ENCODE measurements around the gene PRDM1.

Gene PRDM1

DNA sequence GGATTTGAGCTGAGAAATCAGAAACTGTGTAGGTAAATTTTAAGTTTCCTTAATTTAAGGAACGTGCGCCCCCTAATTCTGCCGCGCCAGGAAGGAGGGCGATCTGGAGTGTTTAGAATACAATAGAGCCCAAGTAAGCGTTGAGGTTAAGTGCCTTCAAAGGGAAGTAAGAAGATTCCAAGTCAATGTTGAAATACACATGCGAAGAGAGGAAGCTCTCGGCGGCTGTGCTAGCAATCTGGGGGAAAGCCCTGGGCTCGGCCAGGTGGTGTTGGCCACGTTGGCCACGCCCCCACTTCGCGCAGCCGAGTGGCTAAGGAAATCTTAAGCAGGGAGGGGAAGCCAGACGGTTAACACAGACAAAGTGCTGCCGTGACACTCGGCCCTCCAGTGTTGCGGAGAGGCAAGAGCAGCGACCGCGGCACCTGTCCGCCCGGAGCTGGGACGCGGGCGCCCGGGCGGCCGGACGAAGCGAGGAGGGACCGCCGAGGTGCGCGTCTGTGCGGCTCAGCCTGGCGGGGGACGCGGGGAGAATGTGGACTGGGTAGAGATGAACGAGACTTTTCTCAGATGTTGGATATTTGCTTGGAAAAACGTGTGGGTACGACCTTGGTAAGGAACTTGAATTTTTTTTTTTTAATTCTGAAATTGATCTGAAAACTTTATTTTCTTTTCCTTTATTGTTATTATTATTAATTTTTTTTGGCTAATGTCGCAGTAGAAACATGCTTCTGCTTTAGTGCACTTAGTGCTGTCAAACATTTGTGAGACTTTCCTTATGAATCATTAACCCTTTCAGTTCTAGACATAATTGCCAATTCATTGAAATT lies at the start of gene PRDM1:
Gene PRDM1 (plus strand): TSS at position 353 of the 830 bp plus-strand sequence. CDS start 218 bp downstream, at position 571.
- peak; percentile 72 for DNase-seq
- in situ Hi-C loops (cut with HindIII; ENCODE audit: low pct_ligation_motif_present, low pct_unique_long_range_greater_than_20kb, low sequenced_read_pairs): no loop called here

DNA sequence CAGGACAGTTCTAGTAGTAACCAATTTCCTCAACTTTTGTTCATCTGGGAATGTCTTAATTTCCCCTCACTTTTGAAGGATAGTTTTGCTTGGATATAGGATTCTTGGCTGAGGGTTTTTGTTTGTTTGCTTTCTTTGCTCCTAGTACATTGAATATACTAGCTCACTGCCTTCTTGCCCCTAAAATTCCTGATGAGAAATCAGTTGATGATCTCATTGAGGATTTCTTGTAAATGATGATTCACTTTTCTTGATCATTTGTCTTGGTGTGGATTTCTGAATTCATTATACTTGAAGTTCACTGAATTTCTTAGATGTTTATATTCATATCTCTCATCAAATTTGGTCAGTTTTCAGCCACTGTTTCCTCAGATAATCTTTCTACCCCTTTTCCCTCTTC lies 49.1 kb upstream of the PRDM1 start:
- no peak for DNase-seq
- in situ Hi-C loops (cut with HindIII; ENCODE audit: low pct_ligation_motif_present, low pct_unique_long_range_greater_than_20kb, low sequenced_read_pairs): no loop called here

DNA sequence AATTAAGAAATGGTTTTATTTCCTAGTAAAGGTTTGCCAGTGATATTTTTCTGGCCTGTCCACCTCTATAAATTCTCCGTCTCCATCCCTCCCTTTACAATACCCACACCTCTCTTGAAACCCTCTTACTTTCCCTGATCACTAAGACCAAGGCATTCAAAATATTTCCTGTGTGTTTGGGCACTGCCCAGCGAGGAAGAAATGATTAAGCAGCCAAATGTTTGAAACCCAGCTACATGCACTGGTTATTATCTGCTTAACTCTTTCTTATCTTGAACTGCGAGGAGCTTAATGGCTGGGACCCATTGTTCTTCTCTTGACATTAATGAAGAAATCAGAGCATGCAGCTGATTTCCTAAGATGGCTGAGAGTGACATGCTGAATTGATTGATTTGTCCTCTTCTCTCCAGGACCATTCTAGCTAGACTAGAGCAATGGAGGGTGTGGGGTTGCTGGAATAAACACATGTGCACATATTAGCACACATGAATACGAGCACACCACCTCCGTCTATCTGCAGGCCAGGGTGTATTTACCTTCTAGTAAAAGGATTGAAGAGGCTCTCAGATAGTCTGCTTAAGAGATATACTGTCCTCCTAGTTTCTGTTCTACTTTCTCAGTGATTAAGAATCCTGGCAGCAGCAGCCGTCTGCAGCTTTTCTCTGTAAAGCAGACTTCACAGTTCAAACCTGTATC lies 46.1 kb upstream of the PRDM1 start:
- in situ Hi-C loops (cut with HindIII; ENCODE audit: low pct_ligation_motif_present, low pct_unique_long_range_greater_than_20kb, low sequenced_read_pairs): no loop called here

DNA sequence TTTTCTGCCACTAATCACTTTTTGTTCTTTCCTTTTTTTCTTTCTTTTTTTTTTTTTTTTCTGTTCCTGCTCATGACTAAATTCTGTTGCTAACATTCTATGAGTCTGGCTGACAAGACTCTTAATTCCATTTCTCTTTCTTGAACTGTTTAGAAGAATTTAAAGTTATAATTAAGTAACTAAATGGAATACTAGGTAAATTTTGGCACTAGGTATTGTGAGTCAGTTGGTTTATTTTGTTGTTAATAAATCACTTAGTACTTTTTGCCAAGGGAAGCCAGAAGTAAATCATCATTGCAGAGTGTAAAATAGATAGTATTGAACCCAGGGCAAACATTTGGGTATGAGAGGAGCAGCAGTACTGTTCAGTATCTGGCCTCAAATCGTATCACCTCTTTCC lies 42.0 kb upstream of the PRDM1 start:
- no peak for DNase-seq
- in situ Hi-C loops (cut with HindIII; ENCODE audit: low pct_ligation_motif_present, low pct_unique_long_range_greater_than_20kb, low sequenced_read_pairs): no loop called here

More for the DNA sequence above, 46.1 kb upstream of the PRDM1 start:
- DNase-seq: no peak

DNA sequence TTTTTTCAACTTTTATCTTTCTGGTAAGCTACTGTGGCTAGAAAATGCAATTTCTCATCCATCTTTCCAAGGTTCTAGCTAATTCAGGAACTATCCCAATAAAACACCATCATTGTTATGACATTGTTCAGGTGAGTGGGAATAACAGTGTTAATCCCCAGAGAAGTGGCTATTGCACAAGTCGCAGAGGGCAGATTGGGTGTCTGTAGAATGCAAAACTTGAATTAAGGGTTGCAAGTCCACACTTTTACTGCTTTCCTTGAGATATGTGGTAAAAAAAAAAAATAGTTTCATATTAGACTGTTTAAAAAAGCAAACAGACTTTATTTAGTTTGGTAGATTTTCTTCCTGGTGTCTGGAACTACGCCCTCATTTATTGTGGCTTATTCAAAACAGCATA lies 41.1 kb upstream of the PRDM1 start:
- no peak for DNase-seq
- in situ Hi-C loops (cut with HindIII; ENCODE audit: low pct_ligation_motif_present, low pct_unique_long_range_greater_than_20kb, low sequenced_read_pairs): no loop called here

DNA sequence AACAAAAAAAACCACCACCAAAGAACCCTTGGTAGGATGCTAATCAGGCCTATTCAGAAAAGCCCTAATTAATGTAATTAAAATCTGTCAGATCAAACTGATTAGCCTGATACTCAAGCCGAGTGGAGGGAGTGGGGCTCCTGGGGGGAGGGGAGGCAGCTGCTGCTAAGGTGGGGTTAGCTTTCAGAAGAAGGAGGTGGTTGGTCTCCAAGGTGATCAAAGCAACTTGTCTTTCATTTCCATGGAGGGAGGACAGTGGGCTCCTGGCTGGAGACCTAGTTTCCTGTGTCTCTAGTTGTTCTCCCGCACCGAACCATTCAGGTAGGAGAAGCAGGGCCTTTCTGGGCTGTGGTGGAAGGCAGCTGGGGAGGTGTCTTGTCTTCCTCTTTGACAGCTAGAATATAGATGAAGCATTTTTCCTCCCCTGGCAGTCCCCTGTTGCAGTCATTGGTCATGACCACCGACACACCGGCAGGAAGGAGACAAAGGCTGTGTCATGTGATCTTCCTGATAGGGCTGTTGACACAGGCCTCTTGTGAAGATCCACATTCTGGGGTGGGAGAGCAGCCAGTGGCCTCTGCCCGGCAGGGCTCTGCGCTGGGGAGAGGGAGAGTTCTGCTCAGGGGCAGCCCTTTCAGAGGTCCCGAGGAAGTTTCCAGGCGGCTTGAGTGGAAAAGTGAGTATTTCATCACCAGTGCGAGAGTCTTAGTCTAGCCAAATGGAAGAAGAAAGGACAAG lies 39.9 kb upstream of the PRDM1 start:
- no peak for DNase-seq
- in situ Hi-C loops (cut with HindIII; ENCODE audit: low pct_ligation_motif_present, low pct_unique_long_range_greater_than_20kb, low sequenced_read_pairs): no loop called here

DNA sequence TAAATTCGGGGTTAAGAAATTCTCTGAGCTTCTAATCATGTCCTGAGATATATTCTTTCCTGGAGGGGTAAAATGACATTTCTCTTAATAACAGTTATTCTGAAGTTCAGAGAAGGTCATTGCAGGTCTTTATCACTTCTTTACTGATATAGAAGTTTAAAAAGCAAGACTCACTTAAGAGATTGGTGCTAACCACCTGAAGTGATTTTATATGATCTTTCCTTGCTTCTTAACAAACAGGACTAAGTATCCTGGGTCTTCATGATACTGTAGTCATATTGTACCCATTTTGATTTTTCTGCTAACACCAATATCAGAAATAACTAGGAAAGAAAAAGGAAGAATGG lies 39.3 kb upstream of the PRDM1 start:
- in situ Hi-C loops (cut with HindIII; ENCODE audit: low pct_ligation_motif_present, low pct_unique_long_range_greater_than_20kb, low sequenced_read_pairs): no loop called here
- DNase-seq: no peak

DNA sequence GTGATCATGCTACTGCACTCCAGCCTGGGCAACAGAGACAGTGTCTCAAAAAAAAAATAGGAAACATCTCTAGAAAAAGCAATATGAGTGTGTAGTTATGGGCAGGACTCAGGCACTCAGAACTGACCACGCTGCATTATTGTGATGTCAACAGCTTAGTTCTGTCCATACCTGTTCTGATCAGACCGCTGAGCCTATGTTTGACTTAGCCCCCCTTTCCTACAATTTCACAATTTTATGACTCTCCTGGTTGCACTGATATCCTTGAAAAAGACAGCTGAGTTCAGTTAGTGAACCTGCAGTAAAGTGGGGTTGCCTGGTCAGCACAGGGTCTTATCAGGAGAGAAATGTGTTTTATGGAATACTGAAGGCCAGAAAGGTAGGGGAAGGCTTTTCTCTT lies 37.8 kb upstream of the PRDM1 start:
- no peak for DNase-seq
- in situ Hi-C loops (cut with HindIII; ENCODE audit: low pct_ligation_motif_present, low pct_unique_long_range_greater_than_20kb, low sequenced_read_pairs): no loop called here

DNA sequence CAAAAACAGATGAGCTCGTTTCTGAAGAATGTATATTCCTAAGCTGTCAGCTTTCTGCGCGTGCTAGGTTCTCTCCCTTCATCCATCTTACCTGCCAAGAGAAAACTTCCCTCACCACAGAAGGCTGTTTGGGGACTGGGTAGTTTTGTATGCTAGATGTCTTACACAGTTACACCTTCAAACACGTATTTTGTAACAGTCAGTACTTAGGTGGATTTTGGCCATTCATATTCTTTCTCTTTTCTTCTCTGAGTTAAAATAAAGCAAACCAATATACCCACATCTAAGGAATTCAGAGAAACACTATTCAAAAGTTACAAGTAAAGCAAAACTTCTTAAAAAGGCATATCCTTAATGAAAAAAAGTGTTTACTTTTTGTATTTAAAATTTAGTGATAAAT lies 35.6 kb upstream of the PRDM1 start:
- DNase-seq: no peak
- in situ Hi-C loops (cut with HindIII; ENCODE audit: low pct_ligation_motif_present, low pct_unique_long_range_greater_than_20kb, low sequenced_read_pairs): no loop called here

DNA sequence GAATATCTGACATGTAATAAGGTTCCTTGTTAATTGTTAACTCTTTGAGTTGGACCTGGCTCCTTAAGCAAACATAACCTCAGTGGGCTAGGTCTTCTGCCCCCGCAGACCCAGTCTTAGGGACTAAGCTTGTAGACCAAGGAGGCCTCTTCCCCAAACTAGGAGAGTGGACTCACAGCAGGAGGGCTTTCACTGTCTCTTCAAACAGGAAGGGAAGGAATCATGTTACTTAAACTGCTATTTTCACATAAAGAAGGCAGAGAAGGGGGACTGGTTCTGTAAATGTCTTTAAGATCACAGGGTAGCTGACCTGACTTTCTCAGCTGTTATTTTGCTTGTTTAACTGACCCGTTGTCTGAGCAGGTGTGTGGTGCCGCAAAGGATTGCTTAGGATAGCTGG lies 34.9 kb upstream of the PRDM1 start:
- in situ Hi-C loops (cut with HindIII; ENCODE audit: low pct_ligation_motif_present, low pct_unique_long_range_greater_than_20kb, low sequenced_read_pairs): no loop called here
- DNase-seq: no peak

DNA sequence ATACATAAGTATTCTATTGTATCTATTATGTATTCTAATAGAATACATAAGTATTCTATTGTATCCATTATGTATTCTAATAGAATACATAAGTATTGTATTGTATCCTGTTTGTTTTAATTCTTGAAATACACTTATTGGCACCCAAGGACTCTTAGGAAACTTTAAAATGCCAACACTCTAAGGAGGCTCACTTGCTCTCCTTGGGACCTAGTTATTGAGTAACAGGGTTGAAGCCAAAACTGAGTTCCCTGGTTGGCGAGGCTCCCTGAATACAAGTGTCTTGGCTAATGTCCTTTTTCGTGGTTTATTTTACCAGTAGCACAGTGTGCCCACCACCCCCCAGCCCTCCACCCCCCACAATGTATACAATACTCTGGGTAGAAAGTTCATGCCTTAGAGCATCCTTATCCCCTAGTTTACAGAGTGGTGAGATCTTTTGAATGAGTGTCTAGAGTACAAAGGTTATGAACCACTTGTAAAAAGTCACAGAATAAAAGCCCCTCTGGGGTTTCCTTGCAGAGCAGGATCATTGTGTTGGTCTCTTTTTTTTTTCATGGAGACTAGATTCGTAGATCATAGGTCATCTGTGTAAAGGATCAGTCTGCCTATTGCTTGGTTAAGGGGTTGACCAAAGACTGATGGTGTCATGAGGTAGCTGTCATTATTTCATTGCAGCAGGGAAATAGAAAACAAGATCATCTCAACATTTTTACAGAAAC lies 32.5 kb upstream of the PRDM1 start:
- DNase-seq: no peak
- in situ Hi-C loops (cut with HindIII; ENCODE audit: low pct_ligation_motif_present, low pct_unique_long_range_greater_than_20kb, low sequenced_read_pairs): no loop called here

DNA sequence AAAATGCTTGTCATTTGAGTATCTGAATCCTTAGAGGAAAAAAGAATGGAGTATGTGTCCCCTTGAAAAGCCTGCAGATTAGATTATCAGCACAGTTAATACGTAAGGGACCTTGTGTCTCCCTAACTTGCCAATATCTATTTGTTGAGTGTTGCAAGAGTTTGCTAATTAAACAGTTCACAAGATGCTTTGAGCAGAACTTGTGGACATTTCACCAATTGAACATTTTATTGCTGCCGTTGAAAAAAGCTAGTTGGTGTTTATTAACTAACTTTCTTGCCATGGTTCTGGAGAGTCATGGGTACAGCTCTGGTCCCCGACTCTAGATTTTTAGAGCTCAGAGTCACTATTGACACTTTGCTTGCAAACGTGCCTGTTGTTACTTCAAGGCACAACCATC lies 30.6 kb upstream of the PRDM1 start:
- no peak for DNase-seq
- in situ Hi-C loops (cut with HindIII; ENCODE audit: low pct_ligation_motif_present, low pct_unique_long_range_greater_than_20kb, low sequenced_read_pairs): no loop called here

DNA sequence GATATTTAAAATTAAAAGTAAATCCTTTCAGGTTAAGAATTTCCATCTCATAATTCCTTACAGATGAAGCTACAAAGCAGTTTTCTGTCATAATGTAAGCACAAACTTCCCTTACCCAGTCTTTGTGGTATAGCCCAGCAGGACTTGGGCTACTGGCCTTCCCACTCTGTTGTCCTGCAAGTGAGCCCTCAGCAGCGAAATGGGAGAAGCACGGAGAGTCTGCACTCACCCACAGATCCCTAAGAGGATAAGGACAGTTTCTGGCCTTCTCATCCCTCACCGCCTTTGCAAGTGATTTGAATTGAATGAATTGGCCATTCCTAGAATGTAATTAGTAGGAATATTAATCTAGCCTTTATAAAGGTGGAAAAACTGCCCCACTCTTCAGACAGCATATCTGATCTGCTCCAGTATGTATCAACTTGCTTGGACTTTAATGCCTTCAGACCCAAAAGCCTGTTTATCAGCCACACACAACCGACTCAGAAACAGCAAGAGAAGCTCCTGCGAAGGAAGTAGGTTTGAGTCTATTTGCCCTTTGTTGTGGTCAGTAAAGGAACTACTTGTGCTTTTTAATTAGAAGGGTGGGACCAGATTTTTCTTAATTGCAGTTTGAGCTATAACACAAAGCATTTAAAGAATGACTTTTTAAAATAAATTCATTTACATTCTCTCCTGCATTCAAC lies 29.9 kb upstream of the PRDM1 start:
- in situ Hi-C loops (cut with HindIII; ENCODE audit: low pct_ligation_motif_present, low pct_unique_long_range_greater_than_20kb, low sequenced_read_pairs): no loop called here
- DNase-seq: no peak

DNA sequence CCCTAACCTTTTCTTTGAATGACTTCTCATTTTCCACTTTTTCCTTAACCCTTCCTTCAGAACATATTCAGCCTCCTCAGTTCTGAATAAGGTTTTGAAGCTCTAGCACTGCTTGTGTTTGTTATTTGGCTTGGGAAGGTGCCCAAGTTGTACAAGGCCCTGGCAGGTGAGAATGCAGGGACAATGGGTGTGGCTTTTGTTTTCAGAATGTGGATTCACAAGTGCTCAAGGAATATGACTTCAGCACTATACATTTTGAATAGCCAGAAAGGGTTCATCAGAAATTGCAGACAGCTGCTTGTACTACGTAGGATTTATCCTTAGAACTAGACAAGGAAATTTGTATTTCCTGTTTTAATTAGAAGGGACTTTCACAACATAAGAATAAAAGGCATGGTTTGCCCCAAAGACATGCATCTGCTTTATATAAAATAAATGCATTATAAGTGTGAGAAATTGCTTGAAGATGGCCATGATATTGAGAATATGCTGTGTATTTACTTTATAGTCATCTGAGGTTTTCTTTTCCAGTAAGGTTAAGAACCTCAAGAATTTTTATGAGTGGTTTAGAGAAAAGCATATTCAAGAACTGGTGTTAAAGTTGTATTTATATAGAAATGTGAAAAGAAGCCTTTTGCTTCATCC lies 29.3 kb upstream of the PRDM1 start:
- DNase-seq: no peak
- in situ Hi-C loops (cut with HindIII; ENCODE audit: low pct_ligation_motif_present, low pct_unique_long_range_greater_than_20kb, low sequenced_read_pairs): no loop called here

DNA sequence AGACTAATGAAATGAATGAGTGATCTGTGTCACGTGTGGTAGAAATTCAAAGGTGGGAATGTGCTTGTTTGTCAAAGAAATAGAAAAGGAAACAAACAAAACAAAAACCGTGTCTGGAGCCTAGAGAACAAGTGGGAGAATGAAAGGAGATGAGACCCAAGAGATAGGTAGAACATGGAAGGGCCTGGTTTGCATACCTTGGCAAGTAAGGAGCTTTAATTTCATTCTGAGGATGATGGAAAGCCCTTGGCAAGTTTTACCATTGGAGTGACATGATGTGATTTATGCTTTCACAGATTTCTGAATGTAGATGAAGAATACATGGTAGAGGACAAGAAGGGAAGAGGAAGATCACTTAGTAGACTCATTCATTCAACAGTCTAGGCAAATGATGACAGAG lies 26.8 kb upstream of the PRDM1 start:
- DNase-seq: no peak
- in situ Hi-C loops (cut with HindIII; ENCODE audit: low pct_ligation_motif_present, low pct_unique_long_range_greater_than_20kb, low sequenced_read_pairs): no loop called here

DNA sequence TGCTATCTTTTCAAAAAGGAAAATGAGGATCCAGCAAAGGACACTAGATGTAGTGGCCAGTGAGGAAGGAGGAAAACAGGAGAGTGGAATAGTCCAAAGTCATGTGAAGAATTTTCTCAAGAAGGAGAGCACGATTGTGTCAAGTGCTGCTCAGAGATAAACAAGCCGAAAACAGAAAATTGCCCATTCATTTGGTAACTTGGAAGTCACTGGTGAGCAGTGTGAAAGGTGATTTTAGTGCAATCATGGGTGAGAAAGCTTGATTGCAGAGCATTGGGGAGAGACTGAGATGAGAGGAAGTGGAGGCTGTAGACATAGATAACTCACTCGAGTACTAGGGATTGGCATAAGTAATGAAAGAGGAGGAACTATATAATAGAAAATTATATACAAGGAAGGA lies 26.0 kb upstream of the PRDM1 start:
- DNase-seq: no peak
- in situ Hi-C loops (cut with HindIII; ENCODE audit: low pct_ligation_motif_present, low pct_unique_long_range_greater_than_20kb, low sequenced_read_pairs): no loop called here

DNA sequence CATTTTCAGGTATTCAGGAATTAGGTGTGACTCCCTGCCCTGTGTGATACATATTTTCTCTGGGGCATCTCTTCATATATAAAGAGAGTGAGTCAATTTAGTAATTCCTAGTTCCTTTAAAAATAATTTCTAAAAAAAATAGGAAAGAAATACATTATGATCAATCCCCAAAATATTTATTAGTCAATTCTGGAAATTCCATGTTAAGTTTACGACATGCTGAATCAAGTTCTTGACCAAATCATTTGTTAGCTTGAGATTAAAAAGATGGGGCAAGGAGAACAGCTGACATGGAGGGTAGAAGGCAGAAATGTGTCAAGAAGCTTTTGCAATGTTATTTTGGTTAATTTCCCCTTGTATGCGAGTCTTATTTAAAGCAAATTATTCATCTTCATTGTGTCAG lies 22.7 kb upstream of the PRDM1 start:
- no peak for DNase-seq

DNA sequence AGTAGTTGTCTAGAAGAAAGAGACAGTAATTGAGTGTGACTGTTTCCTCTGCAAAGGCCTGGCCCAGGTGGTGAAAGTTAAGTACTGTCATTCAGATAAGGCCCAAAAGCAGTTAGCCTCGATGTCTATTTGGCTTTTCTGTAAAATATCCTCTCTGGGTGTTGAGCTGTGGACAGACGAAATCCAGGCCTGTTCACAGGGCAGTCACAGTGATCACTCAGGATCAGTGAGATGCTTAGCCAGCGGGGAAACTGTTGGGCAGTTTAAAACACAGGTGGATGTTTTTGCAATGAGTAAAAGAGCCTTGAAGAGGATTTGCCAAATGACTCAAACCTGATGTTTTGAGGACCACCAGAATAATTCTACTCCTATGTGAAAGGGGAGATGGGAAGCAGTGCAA lies 22.0 kb upstream of the PRDM1 start:
- in situ Hi-C loops (cut with HindIII; ENCODE audit: low pct_ligation_motif_present, low pct_unique_long_range_greater_than_20kb, low sequenced_read_pairs): no loop called here
- no peak for DNase-seq

More for the DNA sequence above, 22.7 kb upstream of the PRDM1 start:
- in situ Hi-C loops (cut with HindIII; ENCODE audit: low pct_ligation_motif_present, low pct_unique_long_range_greater_than_20kb, low sequenced_read_pairs): no loop called here
